MM.1S (cell line): ENCODE measurements around the gene TMEM108.

Experiments used
- EZH2 ChIP-seq: fragments of 300-600 bp; sonication (generic); optimal IDR thresholded peaks from 2 replicates; pipeline ENCODE3; 2017; ENCODE audit warnings: low read depth, mild to moderate bottlenecking, antibody characterized with exemption, low read length, mixed read lengths
- TF ChIP-seq, protein P1 (sequence below): fragments of 300-600 bp; sonication (generic); IDR thresholded peaks from 2 replicates; pipeline ENCODE4 v1.5.1; 2016; ENCODE audit warnings: antibody characterized with exemption, low read length, mixed read lengths

DNA sequence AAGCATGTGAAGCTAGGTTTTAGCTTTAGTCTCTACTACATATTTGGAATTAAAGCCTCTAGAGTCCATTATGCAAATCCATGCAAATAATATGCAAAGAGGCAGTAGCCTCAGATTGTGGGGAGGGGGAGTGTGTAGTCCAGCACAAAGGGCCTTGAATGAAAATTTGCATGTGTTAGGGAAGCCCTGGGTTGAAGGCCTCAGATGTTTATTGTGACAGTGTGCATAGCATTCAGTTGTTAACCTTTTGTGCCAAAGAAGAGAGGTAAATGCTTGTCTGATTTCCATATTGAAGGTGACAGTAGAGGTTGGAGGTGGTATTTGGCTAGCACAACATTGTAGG is 337.2 kb downstream of the TMEM108 start:
- TF ChIP-seq, protein P1, sequence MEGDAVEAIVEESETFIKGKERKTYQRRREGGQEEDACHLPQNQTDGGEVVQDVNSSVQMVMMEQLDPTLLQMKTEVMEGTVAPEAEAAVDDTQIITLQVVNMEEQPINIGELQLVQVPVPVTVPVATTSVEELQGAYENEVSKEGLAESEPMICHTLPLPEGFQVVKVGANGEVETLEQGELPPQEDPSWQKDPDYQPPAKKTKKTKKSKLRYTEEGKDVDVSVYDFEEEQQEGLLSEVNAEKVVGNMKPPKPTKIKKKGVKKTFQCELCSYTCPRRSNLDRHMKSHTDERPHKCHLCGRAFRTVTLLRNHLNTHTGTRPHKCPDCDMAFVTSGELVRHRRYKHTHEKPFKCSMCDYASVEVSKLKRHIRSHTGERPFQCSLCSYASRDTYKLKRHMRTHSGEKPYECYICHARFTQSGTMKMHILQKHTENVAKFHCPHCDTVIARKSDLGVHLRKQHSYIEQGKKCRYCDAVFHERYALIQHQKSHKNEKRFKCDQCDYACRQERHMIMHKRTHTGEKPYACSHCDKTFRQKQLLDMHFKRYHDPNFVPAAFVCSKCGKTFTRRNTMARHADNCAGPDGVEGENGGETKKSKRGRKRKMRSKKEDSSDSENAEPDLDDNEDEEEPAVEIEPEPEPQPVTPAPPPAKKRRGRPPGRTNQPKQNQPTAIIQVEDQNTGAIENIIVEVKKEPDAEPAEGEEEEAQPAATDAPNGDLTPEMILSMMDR, result no peak
- TF ChIP-seq EZH2, result no peak
